Ammon's horn (tissue), 1 donor: ENCODE results near the gene SLC46A3.
"Not testable (repeated sequence)": the region's sequence is repeated elsewhere in the genome, so short reads cannot be mapped to it uniquely, and the experiment has no call there.

Experiments
- DNase-seq: peaks from one replicate; pipeline ENCODE4 v3.0.0-alpha.2; 2016; ENCODE audit warnings: low spot score

SLC46A3 gene

DNA sequence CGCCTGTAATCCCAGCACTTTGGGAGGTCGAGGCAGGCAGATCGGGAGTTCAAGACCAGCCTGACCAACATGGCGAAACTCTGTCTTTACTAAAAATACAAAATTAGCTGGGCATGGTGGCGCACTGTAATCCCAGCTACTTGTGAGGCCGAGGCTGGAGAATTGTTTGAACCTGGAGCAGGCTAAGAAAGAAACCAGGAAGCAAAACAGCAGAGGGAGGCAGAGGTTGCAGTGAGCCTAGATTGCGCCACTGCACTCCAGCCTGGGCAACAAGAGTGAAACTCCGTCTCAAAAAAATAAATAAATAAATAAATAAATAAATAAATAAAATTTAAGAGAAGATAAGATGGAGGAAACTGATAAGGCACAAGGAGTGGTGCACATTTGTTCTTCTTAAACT, 35.6 kb downstream of the SLC46A3 start:
- not testable (repeated sequence) for DNase-seq

GRCh38 chr13:28680541-28680940, 38.2 kb downstream of the SLC46A3 start:
- no peak for DNase-seq

DNA sequence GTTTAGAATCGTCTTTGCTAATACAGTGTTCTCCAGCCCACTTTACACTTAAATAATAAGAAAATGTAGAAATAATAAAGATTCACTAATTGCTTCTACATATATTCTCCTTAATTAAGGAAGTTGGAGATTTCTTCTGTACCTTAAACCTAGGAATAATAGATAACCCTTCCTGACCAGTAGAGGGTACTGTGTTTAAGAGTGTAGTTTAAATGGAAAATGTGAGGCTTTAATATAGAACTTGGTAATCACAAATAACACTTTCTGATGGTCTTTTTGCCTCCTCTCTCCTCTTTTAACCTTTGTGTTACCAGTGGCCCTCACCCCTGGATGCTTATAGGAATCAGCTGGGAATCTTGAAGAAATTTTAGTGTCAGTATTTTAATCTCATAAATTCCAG, 39.1 kb downstream of the SLC46A3 start:
- DNase-seq, result no peak

- no peak for DNase-seq
Measured at GRCh38 chr13:28678809-28679208, 40.0 kb downstream of the SLC46A3 start.

GRCh38 chr13:28671126-28671792, 47.5 kb downstream of the SLC46A3 start:
- DNase-seq, result no peak

- no peak for DNase-seq
Measured at GRCh38 chr13:28666897-28667488, 51.8 kb downstream of the SLC46A3 start.

DNA sequence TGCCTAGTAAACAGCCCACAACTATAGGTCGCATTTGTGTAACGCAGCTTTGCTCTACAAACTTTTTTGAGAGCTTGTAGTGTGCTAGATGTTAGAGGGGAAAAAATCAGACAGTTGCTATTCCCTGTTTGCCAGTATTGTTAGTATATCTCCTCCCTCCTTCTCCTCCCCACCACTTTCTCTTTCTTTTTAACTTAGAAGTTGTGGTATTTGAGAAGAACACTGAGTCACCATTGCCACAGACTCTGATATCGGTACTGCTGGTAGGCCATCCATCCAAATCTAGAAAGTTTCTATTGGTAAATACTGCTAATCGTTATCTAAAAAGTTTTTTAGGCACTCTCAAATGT, 59.2 kb downstream of the SLC46A3 start:
- no peak for DNase-seq

DNA sequence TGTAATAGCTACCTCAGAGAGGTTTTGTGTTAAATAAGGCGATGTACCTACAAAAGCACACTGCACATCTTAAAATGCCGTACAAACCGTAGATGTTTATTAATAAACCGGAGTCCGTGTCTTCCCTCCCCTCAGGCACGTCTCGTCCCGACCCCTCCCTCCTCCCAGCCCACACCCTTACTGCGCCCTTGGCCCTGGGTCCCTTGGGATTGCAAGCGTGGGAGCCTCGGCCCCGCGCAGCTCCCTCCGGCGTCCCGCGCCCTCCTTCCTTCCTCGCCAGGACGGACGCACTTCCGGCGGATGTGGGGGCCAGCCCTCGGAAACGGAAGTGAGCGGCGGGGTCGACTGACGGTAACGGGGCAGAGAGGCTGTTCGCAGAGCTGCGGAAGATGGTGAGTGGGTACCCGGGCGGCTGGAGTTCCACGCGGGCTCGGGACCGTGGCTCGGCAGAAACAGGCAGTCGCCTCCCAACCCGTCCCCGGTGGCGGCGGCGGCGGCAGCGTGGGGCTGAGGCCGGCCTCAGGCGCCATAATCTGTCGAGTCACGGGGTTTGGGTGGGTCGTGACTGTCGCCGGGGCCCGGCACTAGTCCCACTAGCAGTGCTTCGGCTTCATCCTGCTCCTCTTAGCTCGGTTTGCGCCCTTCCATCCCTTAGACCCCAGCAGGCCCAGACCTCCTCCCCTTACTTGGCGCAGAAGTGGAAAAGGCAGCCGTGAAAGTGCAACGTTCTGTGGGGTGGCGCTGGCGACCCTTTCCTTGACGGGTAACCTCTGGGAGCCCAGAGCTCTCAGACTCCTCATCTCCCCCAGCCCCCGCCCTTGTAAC, 59.8 kb downstream of the SLC46A3 start, which contains the start of gene POMP:
Gene POMP, plus strand, starts transcription at position 335 of the 825 bp plus-strand sequence. Its CDS starts 55 bp downstream, at position 390.
- DNase-seq, result peak; percentile 94

DNA sequence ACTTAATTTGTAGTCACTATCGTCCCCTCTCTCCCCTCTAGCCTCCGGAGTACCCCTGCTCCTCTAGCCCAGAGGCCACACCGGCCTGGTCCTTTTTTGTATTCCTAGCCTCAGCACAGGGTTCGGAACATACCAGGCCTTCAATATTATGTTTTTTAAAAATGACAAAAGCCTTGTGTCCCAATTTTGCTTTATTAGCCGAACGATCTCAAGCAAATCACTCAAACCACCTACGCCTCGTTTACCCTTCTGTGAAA, 60.3 kb downstream of the SLC46A3 start:
- no peak for DNase-seq

GRCh38 chr13:28657784-28658538, 60.8 kb downstream of the SLC46A3 start:
- DNase-seq, result peak; percentile 25

DNA sequence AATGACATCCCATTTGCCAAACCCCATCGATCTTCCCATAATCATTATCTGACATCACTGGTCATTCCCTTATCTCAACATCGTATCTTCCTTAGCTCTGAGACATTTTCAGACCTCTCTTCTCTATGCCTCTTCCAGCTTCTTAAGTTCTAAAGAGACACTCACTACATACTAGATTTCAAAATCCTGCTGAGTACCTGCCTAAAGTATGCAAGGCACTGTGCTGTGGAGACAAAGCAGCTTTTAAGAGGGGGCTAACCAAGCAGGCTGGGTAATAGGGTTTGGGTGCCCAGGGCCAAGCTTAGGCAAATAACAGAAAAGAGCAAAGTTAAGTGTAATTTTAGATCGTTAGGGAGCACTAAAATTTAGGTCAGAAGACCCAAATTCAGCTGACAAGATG, 63.2 kb downstream of the SLC46A3 start:
- DNase-seq, result no peak

DNA sequence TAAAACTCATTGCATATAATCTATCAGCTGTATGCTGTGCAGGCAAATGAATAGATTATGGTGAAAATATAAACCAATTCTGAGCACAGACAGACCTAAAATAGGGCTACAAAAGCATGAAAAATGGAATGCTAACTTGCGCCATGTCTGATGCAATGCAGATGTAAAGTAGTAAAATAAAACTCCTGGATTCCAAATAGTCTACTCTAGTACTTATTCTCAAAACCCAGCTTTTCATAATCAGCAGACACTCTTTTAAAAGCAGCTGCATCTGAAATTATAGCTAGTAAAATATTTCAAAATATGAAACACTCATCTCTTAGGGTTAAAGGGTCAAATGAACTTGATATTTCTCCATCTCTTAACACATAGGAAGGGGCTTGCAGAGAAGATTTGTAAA, 64.5 kb downstream of the SLC46A3 start:
- no peak for DNase-seq

DNA sequence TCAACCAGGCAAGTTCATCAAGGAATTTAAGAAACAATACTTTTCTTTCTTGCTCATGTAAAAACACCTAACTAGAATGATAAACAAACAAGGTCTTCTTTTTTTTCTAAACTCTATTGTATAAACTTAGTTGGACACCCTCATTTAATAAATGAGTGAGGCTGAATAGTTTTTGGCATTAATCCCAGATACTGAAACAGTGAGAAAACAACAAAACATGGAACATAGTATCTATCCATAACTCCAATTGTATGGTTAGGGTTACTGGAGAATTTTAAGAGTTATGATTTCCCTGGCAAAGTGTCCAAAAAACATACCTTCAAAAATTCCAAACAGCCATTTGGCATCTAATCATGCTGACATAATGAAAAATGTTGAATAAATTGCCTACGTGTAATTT, 65.7 kb downstream of the SLC46A3 start:
- no peak for DNase-seq

- DNase-seq, result no peak
Measured at GRCh38 chr13:28651810-28652401, 66.9 kb downstream of the SLC46A3 start.

- no peak for DNase-seq
Measured at GRCh38 chr13:28650284-28650683, 68.5 kb downstream of the SLC46A3 start.
